ENCODE measurements around the gene NAPSA. TPM values are rescaled to one million over a fixed set of nuclear protein-coding genes. Genes with fewer than 3 reads are reported as not detected.
"Not testable (repeated sequence)": the region's sequence is repeated elsewhere in the genome, so short reads cannot be mapped to it uniquely, and the experiment has no call there.

Gene NAPSA
- total RNA-seq, 1 donor from 2014 or later = 8.1 TPM

GRCh38 chr19:50358483-50359327, 6.7 kb downstream of the NAPSA start:
- peak; percentile 69 for DNase-seq (ENCODE audit: low spot score)

GRCh38 chr19:50357178-50358100, 8.0 kb downstream of the NAPSA start:
- DNase-seq (ENCODE audit: low spot score) = peak; percentile 85

- no peak for DNase-seq (ENCODE audit: low spot score)
Observed at GRCh38 chr19:50356691-50357177, 8.7 kb downstream of the NAPSA start.

- DNase-seq (ENCODE audit: low spot score) = not testable (repeated sequence)
Observed at GRCh38 chr19:50353487-50353880, 12.0 kb downstream of the NAPSA start.

GRCh38 chr19:50352242-50352641, 13.2 kb downstream of the NAPSA start:
- no peak for DNase-seq (ENCODE audit: low spot score)

GRCh38 chr19:50349277-50350057, 16.0 kb downstream of the NAPSA start:
- no peak for DNase-seq (ENCODE audit: low spot score)

- not testable (repeated sequence) for DNase-seq (ENCODE audit: low spot score)
Observed at GRCh38 chr19:50347089-50347581, 18.3 kb downstream of the NAPSA start.

GRCh38 chr19:50344661-50345318, 20.6 kb downstream of the NAPSA start:
- DNase-seq (ENCODE audit: low spot score) = no peak

GRCh38 chr19:50341091-50341564, 24.3 kb downstream of the NAPSA start:
- DNase-seq (ENCODE audit: low spot score) = no peak

GRCh38 chr19:50340331-50340730, 25.1 kb downstream of the NAPSA start:
- DNase-seq (ENCODE audit: low spot score) = no peak

- DNase-seq (ENCODE audit: low spot score) = not testable (repeated sequence)
Observed at GRCh38 chr19:50337031-50337430, 28.4 kb downstream of the NAPSA start.

GRCh38 chr19:50334741-50335421, 30.6 kb downstream of the NAPSA start:
- DNase-seq (ENCODE audit: low spot score) = no peak

- peak; percentile 81 for DNase-seq (ENCODE audit: low spot score)
Observed at GRCh38 chr19:50333737-50334617, 31.5 kb downstream of the NAPSA start.

- peak; percentile 90 for DNase-seq (ENCODE audit: low spot score)
Observed at GRCh38 chr19:50333235-50333736, 32.2 kb downstream of the NAPSA start.

GRCh38 chr19:50332244-50333038, 33.0 kb downstream of the NAPSA start:
- no peak for DNase-seq (ENCODE audit: low spot score)

- DNase-seq (ENCODE audit: low spot score) = no peak
Observed at GRCh38 chr19:50331994-50332243, 33.5 kb downstream of the NAPSA start.

GRCh38 chr19:50331221-50331993, 34.0 kb downstream of the NAPSA start:
- DNase-seq (ENCODE audit: low spot score) = no peak

Data from mucosa of gallbladder (tissue), 1 donor.